Activated CD8-positive, alpha-beta T cell treated with anti-CD3 and anti-CD28 coated beads for 36 hours (primary cell): Measurements from ENCODE around the gene STOM. TPM values are rescaled to one million over a fixed set of nuclear protein-coding genes. Genes with fewer than 3 reads are reported as not detected.

Experiments used
- ATAC-seq: fragments of 200-7000 bp; cut with Tn5 transposase; one replicate; pipeline ENCODE4 v1.10.0; 2021; ENCODE audit warnings: mild to moderate bottlenecking, moderate library complexity
- CTCF ChIA-PET: fragments of 350-600 bp; sonication (Branson Sonifier 250); formaldehyde crosslinking; loops from one replicate; lab custom pipeline; 2021; ENCODE audit warnings: antibody characterized with exemption; lab: Charles Lee
- POLR2A ChIA-PET: fragments of 350-600 bp; sonication (Branson Sonifier 250); formaldehyde crosslinking; loops from one replicate; lab custom pipeline; 2021; ENCODE audit warnings: antibody characterized with exemption; lab: Charles Lee
- DNase-seq: peaks from one replicate; pipeline ENCODE4 v3.0.0-alpha.2; 2020
- H3K27ac Mint-ChIP-seq: one replicate; pipeline ENCODE4 v1.8.0; 2021; ENCODE audit warnings: mild to moderate bottlenecking, mixed read lengths
- H3K27me3 Mint-ChIP-seq: one replicate; pipeline ENCODE4 v1.8.0; 2021; ENCODE audit warnings: mixed read lengths
- H3K36me3 Mint-ChIP-seq: one replicate; pipeline ENCODE4 v1.8.0; 2021; ENCODE audit warnings: low read depth, mixed read lengths
- H3K4me1 Mint-ChIP-seq: one replicate; pipeline ENCODE4 v1.8.0; 2021; ENCODE audit warnings: low read depth, mixed read lengths
- H3K4me3 Mint-ChIP-seq: one replicate; pipeline ENCODE4 v1.8.0; 2021; ENCODE audit warnings: mild to moderate bottlenecking, moderate library complexity, mixed read lengths
- H3K9me3 Mint-ChIP-seq: one replicate; pipeline ENCODE4 v1.8.0; 2021; ENCODE audit warnings: mixed read lengths
- CTCF ChIP-seq: fragments of 200-600 bp; IDR thresholded peaks from one replicate; pipeline ENCODE4 v1.8.0; 2022; ENCODE audit warnings: antibody characterized with exemption, mild to moderate bottlenecking
- intact Hi-C: fragments of 100-400 bp; cut with micrococcal nuclease; formaldehyde crosslinking; loops from one replicate; pipeline ENCODE4 v1.10.0; 2022
- total RNA-seq, 2 experiments: library from RNA; stranded (reverse); gene quantifications; one replicate each; pipeline ENCODE4 v1.2.3, GENCODE V29; 2021

The STOM gene
- total RNA-seq, 2 experiments from 2014 or later: 31.7 to 32.5 TPM

- CTCF ChIA-PET: interaction anchor here (4.9 kb wide), 1 partner anchor 41 kb away, joined by 20 read pairs; no protein-coding TSS in a partner anchor
- peaks cover 74% of the 10 kb centered on the region for H3K4me1 Mint-ChIP-seq
- peaks cover 2% of the 10 kb centered on the region for H3K36me3 Mint-ChIP-seq
- no peak overlapping the region for H3K4me3 Mint-ChIP-seq
- no peaks in the 10 kb centered on the region for H3K27me3 Mint-ChIP-seq
- ATAC-seq: peak; percentile 29
- DNase-seq: no peak
- POLR2A ChIA-PET: no interaction called here
- no peak overlapping the region for H3K27ac Mint-ChIP-seq
- intact Hi-C loops: no loop called here
- H3K9me3 Mint-ChIP-seq: no peaks in the 10 kb centered on the region
- no peak for TF ChIP-seq CTCF
Measured at GRCh38 chr9:121360601-121361374, 9.3 kb downstream of the STOM start.

GRCh38 chr9:121359351-121360294, 10.4 kb downstream of the STOM start:
- Mint-ChIP-seq H3K27me3 (no peaks in the 10 kb centered on the region), H3K9me3 (no peaks in the 10 kb centered on the region), H3K4me1 (peaks cover 71% of the 10 kb centered on the region), H3K27ac (peak overlapping the region; percentile 83), H3K4me3 (peak overlapping the region; percentile 62), H3K36me3 (peaks cover 7% of the 10 kb centered on the region)
- intact Hi-C loops: no loop called here
- ATAC-seq: peak; percentile 31
- POLR2A ChIA-PET: interaction anchor here (1.0 to 1.4 kb wide), 3 partner anchors 9 to 147 kb away, joined by 3 to 9 read pairs (median 3); no protein-coding TSS in a partner anchor
- TF ChIP-seq CTCF: no peak
- CTCF ChIA-PET: interaction anchor here (1.8 to 4.0 kb wide), 3 partner anchors 13 to 40 kb away, joined by 5 to 19 read pairs (median 6); no protein-coding TSS in a partner anchor
- no peak for DNase-seq

- TF ChIP-seq CTCF: no peak
- ATAC-seq (no peak), DNase-seq (no peak)
- POLR2A ChIA-PET: interaction anchor here (1.0 to 1.4 kb wide), 3 partner anchors 8 to 146 kb away, joined by 3 to 9 read pairs (median 3); no protein-coding TSS in a partner anchor
- peaks cover 12% of the 10 kb centered on the region for H3K36me3 Mint-ChIP-seq
- peak overlapping the region; percentile 62 for H3K4me3 Mint-ChIP-seq
- intact Hi-C loops: no loop called here
- CTCF ChIA-PET: interaction anchor here (0.6 to 4.0 kb wide), 5 partner anchors 12 to 615 kb away, joined by 3 to 19 read pairs (median 5); no protein-coding TSS in a partner anchor
- peak overlapping the region; percentile 83 for H3K27ac Mint-ChIP-seq
- H3K9me3 Mint-ChIP-seq: no peaks in the 10 kb centered on the region
- no peaks in the 10 kb centered on the region for H3K27me3 Mint-ChIP-seq
- H3K4me1 Mint-ChIP-seq: peaks cover 73% of the 10 kb centered on the region
Measured at GRCh38 chr9:121358751-121359150, 11.3 kb downstream of the STOM start.

GRCh38 chr9:121357011-121357410, 13.0 kb downstream of the STOM start:
- peak overlapping the region; percentile 41 for H3K4me3 Mint-ChIP-seq
- DNase-seq (no peak), ATAC-seq (no peak)
- intact Hi-C loops: no loop called here
- H3K9me3 Mint-ChIP-seq: no peaks in the 10 kb centered on the region
- ChIA-PET POLR2A (interaction anchor here (1.2 to 1.8 kb wide), 2 partner anchors 8 to 12 kb away, joined by 3 to 5 read pairs; no protein-coding TSS in a partner anchor), CTCF (interaction anchor here (0.7 to 4.0 kb wide), 2 partner anchors 10 to 37 kb away, joined by 3 to 19 read pairs; no protein-coding TSS in a partner anchor)
- H3K27ac Mint-ChIP-seq: peak overlapping the region; percentile 77
- H3K4me1 Mint-ChIP-seq: peaks cover 71% of the 10 kb centered on the region
- no peaks in the 10 kb centered on the region for H3K27me3 Mint-ChIP-seq
- no peak for TF ChIP-seq CTCF
- peaks cover 25% of the 10 kb centered on the region for H3K36me3 Mint-ChIP-seq
